Activated naive CD8-positive, alpha-beta T cell treated with anti-CD3 and anti-CD28 coated beads, Interleukin-2, amount 50 U/mL, for 16 hours (primary cell): ENCODE data around the gene GPATCH8.
A peak's percentile ranks its signal among the peaks of the same experiment; 100 is the strongest.

Experiments
- DNase-seq: peaks from one replicate; pipeline ENCODE4 v3.0.0-alpha.2; 2020; ENCODE audit warnings: low read depth, low spot score

The GPATCH8 gene

DNA sequence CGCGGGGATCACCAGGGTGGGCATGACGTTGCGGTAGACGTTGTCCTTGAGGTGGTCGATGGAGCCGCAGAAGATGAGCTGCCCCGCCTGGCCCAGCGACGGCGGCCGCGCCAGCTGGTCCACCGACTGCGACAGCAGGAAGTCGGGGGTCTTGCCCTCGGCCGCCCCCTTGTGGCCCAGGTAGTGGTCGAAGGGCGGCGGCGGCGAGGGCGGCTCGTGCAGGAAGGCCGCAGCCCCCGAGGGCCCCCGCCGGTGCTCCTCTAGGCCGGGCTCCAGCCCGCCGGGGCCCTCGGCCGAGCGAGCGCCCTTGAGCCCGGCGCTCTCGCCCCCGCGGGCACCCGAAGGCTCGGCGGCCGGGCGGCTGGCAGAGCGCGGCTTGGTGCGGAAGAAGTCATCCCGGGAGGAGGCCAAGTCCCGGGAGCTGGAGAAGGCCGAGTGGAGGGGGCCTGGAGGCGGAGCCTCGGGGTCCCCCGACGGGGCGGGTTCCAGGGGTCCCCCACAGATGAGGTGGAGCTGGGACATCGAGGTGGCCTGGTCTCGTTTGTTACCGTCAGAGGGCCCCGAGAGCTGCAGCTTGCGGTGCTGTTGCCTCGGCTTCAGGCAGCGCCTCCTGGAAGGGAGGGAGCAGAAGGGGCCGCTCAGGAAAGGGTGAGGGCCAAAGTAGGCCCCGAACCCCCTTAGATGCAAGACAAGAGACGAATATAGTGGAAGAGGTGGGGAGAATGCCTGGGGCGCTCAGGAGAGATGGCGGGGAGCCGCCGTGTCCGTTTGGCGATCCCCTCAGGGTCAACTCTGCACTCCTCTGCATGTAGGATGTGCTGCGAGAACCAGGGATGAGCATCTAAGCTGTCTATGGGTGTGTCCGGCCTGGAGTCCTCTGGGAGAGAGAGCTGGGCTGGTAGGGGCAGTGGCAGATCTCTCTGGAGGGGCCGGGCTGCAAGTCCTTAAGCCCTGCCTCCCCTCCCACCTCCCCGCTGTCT lies 148.3 kb downstream of the GPATCH8 start:
- peak; percentile 32 for DNase-seq

DNA sequence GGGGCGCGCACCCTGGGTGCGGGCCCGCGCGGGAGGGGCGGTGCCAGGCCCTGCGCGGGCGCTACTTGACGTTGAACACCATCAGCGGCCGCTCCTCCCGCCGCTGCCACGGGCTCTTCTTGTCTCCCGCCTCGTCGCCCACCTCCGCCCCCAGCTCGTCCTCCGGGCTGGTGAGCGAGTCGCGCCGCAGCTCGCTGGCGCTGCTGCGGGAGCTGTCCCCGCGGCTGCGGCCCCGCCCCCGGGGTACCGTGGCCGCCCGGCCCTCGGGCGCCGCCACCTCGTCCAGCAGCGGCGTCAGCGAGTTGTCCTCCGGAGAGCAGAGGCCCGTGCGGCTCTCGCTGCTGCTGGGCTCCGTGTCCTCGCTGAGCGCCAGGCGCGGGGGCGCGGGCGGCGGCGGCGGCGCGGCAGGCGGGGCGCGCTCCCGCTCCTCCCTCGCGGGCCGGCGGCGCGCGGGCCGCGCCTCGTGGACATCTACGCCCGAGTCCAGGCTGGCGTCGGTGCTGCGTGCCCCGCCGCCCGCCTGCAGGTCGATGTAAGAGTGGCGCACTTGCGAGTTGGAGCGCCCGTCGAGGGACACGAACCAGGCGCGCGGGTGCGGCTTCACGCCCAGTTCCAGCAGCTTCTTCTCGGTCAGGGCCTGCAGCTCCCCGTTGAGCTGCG lies 149.4 kb downstream of the GPATCH8 start:
- no peak for DNase-seq

GRCh38 chr17:44352828-44353671 lies 150.2 kb downstream of the GPATCH8 start:
- no peak for DNase-seq

GRCh38 chr17:44351961-44352827 lies 151.0 kb downstream of the GPATCH8 start:
- DNase-seq, result no peak

GRCh38 chr17:44351464-44351863 lies 151.7 kb downstream of the GPATCH8 start:
- no peak for DNase-seq

GRCh38 chr17:44350733-44351226 lies 152.4 kb downstream of the GPATCH8 start:
- peak; percentile 47 for DNase-seq

DNA sequence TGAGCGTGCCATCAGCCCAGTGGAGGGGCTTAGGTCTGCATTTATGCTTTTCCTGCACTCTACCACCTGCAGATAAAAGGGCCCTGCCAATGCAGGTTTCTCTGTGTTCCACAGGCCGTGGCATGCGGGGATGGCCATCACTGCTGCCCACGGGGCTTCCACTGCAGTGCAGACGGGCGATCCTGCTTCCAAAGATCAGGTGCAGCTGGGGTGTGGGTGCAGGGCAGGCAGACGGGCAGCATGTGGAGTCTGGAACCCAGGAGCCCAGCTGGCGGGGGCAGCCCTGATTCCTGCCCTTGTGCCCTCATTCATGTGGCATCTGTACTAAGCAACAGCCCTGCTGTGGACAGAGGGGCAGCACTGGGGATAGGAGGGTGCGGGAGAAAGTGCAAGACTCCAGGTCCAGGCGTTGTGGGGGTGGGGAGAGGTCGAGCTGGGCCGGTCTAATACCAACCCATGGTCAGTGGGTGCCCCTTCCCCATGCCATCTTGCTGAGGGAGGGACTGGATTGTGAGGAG lies 153.6 kb downstream of the GPATCH8 start:
- DNase-seq, result no peak

GRCh38 chr17:44348988-44349364 lies 154.2 kb downstream of the GPATCH8 start:
- no peak for DNase-seq

- no peak for DNase-seq
Observed at GRCh38 chr17:44348234-44348987, 154.8 kb downstream of the GPATCH8 start.
